GM19351 (cell line): Measurements from ENCODE around the gene STK39.
A peak's percentile ranks its signal among the peaks of the same experiment; 100 is the strongest.

Source experiments
- ATAC-seq: cut with Tn5 transposase; IDR thresholded peaks from one replicate; pipeline ENCODE4 v1.9.1; 2021; ENCODE audit warnings: mild to moderate bottlenecking, moderate library complexity; ENCODE audit not compliant: unreplicated experiment

Gene STK39

DNA sequence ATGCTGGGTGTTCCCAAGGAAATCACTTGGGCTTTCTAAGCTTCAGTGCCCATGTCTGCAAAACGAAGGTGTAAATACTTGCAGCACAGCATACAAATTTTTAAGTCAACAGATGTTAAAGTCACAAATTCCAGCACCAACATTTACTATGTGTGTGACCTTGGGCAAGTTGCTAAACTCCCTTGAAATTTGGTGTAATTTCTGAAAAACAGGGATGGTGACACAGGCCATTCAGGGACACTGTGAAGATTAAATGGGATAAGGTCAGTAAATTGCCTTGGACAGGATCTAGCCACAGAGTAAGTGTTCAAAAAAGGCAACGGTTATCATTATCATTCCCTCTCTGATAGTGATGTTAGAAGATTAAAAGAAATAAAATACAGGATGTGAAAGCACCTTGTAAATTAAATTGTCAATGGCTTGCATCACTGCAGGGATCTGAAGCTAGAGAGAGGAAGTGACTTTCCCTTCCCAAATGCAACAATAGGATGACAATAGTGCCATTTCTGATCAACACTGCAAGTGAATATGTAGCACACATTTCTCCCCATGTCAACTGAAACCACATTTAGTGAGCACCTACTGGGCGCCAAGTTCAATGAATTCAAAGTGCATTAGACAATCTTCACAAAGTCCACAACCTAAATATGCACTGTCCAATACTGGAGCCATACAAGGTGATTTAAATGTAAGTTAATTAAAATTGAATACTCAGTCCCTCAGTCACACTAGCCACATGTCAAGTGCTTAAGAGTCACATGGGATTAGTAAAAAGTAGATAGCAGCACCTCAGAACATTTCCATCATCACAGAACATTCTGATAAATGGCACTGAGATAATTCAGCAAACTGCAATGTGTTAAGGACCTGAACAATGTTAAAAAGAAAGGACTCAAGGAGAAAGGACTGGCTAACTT lies 81.2 kb downstream of the STK39 start:
- ATAC-seq = no peak

DNA sequence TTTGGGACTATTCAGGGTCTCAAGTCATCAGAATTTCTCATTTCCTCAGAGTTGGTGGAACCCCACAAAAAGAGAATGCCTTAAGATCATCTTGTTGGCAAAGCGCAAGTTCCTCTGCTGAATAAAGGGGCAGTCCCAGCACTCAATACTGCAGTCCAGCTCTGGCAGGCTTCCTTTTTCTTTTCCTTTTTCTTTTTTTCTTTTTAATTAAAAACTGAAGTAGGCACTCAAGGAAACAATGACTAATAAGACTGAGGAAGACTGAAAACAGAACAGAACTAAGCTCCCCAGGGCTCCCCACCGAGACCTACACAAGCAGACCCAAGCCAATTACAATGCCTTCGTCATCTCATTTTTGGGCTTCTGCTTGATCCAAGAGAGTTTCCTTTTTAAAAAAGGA lies 82.0 kb downstream of the STK39 start:
- no peak for ATAC-seq

DNA sequence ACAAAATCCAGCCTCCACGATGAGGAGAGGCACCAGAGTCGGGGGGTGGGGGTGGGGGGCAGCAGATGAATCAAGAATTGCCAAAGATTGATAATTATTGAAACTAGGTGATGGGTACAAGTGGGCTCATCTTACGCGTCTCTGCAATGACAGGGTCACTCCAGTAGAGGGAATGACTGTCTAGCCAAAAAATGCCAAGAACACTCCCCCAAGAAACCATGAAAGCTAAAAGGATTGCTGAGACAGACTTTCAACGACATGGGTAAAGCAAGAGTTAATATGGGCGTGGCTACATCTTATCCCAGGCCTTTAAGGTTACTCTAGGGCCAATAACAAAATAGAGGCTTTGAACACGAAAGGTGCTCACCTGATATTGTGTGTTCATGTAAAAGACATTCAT lies 86.5 kb downstream of the STK39 start:
- ATAC-seq = peak; percentile 56

DNA sequence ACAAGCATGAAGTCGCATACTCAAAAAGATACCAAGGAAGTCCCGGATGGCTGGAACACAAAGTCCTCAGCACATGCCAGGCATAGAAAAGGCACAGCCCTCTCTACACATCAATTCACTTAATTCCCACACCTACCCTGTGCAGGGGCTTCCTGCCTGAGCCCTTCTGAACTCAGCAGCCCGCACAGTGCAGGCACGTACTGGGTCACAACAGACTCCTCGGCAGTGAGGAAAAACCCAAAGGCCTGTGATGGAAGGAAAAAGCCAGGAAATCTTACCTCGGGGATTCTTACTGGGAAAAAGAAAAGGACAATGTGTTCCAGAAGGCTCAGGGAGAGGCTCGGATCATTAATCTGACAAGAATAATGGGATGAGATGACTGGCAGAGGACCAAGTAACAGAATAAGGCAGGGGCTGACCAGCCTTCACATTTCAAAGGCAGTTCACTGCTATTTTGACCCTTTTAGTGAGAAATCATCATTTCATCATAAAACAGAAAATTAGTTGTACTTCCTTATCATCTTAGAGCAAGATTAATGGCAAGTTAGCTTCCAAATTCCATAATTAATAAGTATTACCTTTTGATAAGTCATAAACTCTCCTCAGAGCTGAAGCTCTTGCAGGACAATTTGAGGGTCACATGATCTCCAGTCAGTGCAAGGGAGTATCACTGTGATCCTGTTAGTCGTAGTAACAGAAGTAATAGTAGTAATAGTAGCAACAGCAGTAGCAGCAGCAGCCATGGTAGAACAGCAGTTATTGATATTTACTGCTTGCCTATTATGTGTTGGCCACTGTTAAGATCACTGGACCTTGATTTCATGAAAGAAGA lies 87.4 kb downstream of the STK39 start:
- no peak for ATAC-seq

DNA sequence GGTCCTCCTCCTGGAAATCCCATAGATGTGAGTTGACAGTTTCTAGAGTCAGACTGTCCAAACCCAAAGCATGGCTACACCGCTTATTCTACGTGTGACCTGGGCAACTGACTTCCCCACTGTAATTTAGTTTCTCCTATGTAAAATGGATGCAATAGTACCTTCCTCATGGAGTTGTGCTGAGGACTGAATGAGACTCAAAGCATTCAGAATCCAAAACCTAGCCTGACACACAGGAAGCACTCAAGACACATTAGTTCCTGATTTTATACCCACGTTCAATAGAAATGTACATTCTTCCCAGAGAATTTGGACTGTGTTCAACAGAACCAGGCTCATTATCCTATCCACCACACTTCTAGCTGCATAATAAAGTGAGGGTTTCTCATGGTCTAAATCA lies 88.8 kb downstream of the STK39 start:
- no peak for ATAC-seq

DNA sequence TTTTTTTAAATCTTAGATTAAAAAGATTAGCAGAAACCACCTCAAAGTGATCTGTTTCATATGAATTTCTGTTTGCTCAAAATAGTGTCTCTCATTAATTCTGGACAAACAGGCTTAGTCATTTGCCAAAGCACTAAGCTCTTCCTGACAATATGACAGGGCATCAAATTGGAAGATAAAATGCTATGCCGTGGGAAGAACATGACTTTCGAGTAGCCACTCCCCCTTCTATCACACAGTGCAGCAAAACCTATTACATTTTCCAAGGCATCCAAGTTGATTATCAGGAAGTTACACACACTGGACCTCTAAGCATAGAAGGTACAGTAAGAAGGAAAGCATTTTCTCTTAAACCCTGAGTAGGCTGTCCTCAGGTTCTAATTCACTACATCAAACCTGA lies 89.5 kb downstream of the STK39 start:
- no peak for ATAC-seq

DNA sequence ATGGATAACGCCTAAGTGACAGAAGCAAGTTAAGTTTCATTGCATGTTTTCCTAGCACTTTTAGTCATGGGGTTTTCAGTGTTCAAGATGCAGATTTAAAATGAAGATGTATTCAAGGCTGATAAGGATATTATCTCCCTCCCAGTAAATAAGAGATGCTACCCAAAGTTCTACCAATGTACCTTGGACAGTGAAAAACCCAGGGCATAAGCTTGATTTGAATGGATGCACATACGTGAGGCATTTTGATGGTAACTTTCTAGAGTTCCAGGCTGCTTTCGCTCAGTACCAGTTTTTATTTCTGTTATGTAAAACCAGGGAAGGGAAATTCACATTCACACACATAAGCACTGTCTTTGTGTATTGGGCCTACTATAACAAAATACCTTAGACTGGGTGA lies 90.3 kb downstream of the STK39 start:
- ATAC-seq = no peak

DNA sequence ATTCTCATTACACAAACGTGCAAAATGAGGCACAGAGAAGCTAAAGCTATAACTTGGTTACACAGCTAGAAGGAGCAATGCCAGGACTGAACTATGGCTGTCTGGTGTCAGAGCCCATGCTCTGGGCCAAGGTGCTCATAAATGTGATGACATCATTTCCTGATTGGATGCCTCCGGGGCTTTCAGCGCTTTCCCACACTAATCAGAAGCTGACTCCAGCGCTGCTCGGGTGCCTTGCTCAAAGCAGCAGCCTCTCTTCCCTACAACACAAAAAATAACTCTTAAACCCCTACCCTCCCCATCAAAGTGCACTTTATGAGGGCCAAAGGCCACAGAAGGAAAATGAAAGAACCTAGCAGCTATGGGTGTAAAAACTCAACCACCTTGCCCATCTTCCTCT lies 90.7 kb downstream of the STK39 start:
- no peak for ATAC-seq

DNA sequence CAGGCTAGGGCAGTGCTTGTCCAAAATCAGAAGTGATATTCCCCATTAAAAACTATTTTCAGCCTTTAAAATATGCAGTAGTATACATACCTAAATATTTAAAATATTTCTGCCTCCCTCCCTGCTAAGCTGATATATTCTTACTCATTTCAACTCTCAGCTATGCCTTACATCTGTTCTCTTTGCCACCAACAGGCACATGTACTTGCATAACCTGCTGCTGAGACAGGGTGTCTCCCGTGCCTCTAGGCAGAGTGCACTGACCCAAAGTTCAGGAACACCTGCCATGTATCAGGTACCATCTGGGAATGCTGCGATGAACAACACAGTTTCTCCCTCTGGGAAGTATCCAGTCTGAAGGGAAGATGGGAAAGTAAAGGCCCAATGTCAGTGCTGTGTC lies 91.7 kb downstream of the STK39 start:
- no peak for ATAC-seq

DNA sequence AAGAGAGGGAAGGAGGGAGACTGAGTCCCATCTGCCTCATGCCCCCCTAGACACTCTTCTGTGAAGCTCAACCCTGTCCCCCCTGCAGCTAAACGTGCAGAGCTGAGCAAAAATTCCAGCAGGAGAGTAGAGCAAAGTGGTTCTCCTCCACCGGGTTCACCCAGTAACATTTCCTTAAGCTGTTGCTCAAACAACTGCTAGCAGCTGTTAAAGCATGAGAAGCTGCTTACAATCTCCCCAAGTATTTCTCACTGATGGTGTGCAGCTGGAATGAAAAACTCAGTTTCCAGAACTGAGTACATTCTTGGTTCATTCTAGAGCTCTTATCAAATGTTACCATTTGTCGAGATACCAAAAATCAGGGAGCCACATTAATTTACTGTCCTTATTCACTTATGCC lies 92.3 kb downstream of the STK39 start:
- ATAC-seq = no peak

DNA sequence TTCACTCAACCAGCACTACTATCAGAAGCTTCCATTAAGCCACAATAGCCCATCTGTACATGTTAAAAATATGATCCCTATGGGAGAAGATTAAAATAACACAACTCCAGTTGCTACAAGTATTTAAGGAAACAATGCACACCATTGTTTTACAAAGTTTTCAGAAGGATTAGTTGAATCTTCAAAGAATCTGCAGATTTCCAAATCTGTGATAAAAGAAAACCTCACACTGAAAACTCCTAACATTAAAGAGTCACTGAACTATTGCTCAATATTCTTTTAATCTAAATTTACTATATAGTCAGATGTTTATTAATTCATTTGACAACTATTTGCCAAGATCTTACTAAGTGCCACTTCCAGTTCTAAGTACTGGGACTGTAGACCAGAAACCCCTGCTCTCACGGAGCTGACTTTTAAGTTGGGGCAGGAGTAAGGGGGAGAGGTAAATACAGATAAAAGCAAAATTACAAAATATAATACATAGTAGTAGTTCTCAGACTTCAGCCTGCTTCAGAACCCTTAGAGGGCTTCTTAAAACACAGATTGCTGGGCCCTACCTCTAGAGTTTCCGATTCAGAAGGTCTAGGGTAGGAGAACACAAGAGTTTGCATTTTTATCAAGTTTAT lies 94.4 kb downstream of the STK39 start:
- ATAC-seq = no peak

DNA sequence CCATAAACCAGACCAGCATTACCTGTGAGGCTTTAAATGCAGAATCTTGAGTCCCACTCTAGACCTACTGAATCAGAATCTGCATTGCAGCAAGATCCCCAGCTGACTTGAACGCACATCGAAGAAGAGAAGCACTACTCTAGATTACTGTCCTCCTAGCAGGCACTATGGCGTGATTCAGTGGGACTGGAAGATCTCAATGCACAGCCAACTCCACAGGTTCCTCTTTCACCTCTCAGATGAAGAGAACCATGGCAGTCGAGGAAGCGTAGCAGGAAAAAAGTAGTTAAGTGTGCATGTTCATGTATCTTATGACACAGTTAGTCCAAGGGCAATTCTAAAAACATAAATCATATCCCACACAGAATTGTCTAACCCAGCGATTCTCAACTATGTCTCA lies 97.4 kb downstream of the STK39 start:
- ATAC-seq = no peak

DNA sequence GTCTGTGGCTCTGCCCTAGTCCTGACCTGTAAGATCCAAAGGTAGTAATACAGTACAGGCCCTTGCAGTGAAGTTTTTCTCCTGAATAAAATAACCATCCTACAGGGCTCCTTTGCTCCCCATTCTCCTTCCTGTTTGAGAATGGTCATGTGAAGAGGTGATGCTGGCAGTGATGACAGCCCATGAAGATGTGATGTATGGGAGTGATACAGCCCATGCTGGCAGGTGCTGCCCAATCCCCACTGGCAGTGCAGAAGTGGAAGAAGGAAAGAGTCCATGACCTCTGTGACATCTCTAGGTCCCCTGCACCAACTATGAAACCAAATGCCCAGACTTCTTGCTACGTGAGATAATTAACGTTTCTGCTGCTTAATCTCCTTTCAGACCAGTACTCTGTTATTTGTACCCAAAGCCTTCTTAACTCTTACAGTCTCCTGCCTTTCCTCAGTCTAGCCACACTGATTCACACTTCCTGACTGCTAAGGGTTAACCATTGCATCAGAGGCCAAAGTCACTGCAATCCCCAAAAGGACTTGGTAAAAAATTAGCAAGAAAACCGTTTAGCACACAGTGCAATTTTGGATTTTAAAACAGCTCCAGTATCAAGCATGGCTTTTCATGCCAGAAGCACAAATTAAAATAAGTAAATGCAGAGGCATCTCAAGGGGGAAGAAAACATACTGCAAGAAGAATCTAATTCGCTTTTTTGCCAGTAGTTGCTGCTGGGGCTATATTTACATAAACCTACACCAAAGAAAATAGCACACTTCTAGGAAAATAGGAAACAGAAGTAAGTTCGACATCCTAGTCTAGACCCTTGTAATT lies 98.0 kb downstream of the STK39 start:
- no peak for ATAC-seq

DNA sequence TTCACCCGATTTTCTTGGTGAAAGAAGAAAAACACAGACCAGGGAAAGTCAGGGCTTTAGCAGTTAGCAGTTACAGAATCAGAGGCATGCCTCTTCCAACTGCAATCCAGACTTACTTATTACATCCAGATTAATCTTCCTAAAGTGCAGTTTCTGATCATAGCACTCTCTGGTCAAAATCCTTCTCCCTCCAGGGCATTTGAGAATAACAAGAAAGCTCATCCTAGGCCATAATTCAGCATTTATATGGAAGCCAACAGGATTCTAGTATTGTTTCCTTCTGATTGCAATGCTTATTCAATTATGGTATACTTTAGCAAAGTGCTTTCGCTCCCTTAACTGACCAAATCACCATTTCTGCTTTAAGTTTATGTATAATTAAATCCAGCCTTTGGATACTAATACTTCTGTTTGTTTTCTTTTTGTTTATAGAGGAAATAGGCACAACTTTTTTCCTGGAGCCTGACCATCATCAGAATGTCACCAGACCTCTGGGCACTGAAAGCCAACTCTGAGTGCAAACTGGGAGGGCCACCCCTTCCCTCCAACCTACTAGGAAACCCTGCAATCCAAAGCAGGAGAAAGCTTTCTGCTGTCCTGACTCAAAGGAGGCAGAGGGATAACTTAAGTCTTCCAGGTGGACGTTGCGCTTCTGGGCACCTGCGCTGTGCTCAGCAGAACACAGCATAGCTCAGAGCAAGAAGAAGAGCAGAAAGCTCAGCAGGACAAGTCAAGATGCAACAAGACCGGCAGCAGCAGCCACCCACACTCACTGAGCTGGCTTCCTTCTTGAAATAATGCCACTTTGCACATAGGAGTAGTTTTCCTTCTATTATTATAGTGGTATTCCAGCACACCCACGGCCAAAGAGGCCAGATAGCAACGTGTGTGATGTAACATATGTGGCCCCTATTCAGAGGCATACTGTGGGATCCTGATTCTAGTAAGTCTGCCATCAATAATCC lies 99.3 kb downstream of the STK39 start:
- no peak for ATAC-seq

DNA sequence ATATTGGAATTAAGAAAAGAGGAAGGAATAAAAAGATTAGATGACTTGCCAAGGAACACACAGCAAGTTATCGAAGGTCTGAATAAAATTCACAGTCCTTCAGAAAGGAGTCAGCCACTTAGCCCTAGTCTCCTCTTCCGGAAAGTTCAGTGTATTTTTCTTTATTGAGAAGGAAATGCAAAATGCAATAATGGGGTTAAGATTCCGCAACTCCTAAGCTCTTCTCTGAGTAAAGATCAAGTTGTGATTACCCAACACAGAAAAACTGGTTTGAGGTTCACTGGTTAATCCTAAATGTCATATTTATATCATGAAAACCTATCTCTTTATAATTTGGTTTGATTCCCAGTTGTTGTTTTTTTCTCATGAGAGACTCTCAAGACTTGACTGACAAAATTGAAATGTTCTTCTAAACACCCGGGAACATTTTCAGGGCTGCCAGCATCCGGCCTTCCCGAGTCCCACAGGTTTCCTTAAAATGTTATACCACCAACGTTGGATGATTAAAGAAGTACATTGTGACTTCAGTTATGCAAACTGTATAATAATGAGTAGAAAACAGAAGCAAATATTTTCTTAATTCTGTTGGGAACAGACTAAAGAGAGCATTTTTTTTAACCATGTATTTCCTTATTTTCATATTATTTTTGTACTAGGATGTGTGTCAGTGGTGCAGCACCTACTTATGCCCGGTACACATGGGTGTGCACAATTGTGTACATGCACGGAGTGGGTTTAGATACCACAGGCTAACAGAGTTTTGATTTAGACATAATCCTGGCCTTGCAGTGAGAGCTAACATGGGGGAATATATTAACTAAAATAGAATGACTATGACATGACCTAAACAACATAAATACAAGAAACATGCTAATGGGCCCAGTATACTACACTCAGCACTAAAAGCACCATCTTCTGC lies 100.2 kb downstream of the STK39 start:
- no peak for ATAC-seq

DNA sequence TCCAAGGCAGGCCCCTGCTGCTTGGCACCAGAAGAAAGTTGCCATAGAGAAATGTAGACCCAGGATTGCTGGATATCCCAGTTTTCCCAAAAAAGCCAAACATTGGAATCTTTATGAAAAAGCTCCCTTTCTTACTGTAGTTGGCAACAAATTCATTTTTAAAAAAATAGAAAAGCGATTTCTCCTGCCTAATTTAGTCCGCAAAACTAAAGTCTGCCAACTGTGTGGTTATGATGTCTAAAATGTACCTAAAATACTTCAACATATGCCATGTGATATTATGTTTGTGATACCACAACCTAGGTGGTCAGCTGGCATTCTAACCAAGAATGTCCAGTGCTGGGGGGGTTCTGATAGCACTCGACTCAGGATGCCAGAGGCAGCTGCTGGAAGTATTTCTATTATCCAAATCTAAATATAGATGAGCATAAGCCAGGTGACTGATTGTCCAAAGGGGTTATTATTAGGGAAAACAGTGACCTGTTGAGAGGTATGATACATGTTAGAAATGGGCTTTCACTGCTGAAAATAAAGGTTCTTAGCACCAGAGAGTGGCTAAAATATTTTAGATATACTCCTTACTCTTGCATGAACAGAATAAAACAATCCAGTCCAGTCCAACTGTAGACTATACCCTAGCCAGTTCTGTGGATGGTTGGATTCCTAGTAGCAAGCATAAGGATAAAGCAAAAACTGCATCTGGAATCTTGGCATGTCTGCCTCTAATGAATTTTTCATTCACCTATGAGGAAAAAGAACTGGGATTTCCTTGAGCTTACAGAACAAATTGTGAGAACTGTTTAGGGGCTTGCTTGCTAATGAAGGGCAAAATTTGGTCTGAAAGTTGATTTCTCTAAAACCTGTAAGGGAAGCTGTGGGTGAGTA lies 101.7 kb downstream of the STK39 start:
- ATAC-seq = no peak

DNA sequence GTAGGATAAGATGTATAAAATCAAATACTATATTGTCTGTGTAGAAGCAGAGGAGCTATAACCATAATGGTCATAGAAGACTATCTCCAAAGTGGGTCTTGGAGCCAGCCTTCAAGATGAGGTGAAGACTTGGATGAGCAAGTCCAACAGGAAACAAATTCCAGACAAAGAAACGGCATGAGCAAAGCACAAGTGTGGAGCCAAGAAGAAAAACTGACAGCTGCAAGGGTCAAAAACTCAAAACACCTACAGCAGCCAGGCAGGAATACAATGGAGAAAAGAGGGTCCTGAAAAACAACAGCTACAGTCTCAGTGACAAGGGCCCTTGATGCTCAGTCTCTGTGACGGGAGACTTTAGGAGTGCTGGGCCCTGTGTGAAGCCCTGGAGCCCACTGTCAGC lies 102.4 kb downstream of the STK39 start:
- no peak for ATAC-seq

DNA sequence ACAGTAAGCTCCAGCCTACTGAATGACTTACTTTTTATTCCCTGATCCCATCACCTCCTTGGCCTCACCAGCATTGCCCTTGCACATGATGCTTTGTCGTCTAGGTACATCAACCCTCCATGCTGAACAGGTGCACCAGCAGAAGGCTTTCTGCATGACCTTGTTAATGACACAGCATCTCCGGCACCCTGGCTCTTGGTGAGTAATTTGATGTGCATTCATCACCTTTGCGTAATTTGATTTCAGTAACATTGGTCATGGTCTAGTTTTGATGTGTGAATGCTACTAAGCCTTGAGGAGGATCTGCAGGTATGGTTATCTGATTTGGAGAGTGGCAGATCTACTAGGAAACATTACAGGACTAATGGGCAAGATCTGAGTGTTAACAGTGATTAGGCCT lies 103.6 kb downstream of the STK39 start:
- no peak for ATAC-seq
